GM12878 (cell line): ENCODE data around the gene DGKI. TPM values are rescaled to one million over a fixed set of nuclear protein-coding genes. Genes with fewer than 3 reads are reported as not detected.

Source experiments
- ATAC-seq: fragments of 200-7000 bp; cut with Tn5 transposase; 3 replicates; pipeline ENCODE4 v1.9.1; 2020; ENCODE audit warnings: mild to moderate bottlenecking, moderate library complexity
- BruUV-seq: library from RNA; stranded (reverse); fragments of 400-500 nt; replicated peaks from 2 replicates; lab custom pipeline; 2021; lab: Mats Ljungman, UMichigan
- CTCF ChIA-PET: fragments of 300-600 bp; sonication (Branson Sonifier 250); formaldehyde crosslinking; extraction: SDS; loops from one replicate; lab custom pipeline; 2021; ENCODE audit warnings: inconsistent platforms; lab: Yijun Ruan, JAX
- POLR2A ChIA-PET: fragments of 350-600 bp; formaldehyde crosslinking; extraction: SDS; loops from one replicate; lab custom pipeline; 2021; ENCODE audit warnings: inconsistent platforms; lab: Charles Lee
- RAD21 ChIA-PET: fragments of 300-600 bp; sonication (Branson Sonifier 250); formaldehyde crosslinking; loops from one replicate; lab custom pipeline; 2023; ENCODE audit warnings: antibody characterized with exemption; ENCODE audit not compliant: unreplicated experiment; lab: Charles Lee
- SMC1A ChIA-PET: fragments of 300-600 bp; sonication (Branson Sonifier 250); formaldehyde crosslinking; loops from one replicate; lab custom pipeline; 2023; ENCODE audit not compliant: unreplicated experiment, uncharacterized antibody; lab: Charles Lee
- DNase-seq: peaks from one replicate; pipeline ENCODE4 v3.0.0-alpha.2; 2011; ENCODE audit warnings: low read depth, low spot score
- FAIRE-seq: peaks from 3 replicates; lab custom pipeline; 2011; peaks lifted over from hg19 to GRCh38; lab: Jason Lieb, UNC
- H2AFZ ChIP-seq: 2 replicates; pipeline ENCODE4 v1.6.0; 2011; ENCODE audit warnings: low read depth, low read length, control low read depth; ENCODE audit not compliant: control insufficient read depth
- H3K27ac ChIP-seq: 2 replicates; pipeline ENCODE4 v1.5.1; 2011; ENCODE audit warnings: control low read depth; ENCODE audit not compliant: control insufficient read depth, insufficient read depth
- H3K27me3 ChIP-seq, 2 experiments: replicated peaks in 1 of 2; 2 replicates each; pipeline versions ENCODE4 v1.6.0 to v1.6.1; 2011; ENCODE audit warnings: low read length in 1 of 2; ENCODE audit not compliant: control insufficient read depth in 2 of 2, insufficient read depth in 2 of 2
- H3K36me3 ChIP-seq, 2 experiments: 2 replicates each; pipeline ENCODE4 v1.5.1; 2011; ENCODE audit warnings: low read length in 1 of 2; ENCODE audit not compliant: control insufficient read depth in 2 of 2, insufficient read depth in 2 of 2
- H3K4me1 ChIP-seq: 2 replicates; pipeline ENCODE4 v1.6.1; 2011; ENCODE audit warnings: mild to moderate bottlenecking, low read length, moderate library complexity, mixed read lengths; ENCODE audit not compliant: control insufficient read depth, insufficient read depth
- H3K4me2 ChIP-seq: 2 replicates; pipeline ENCODE4 v1.6.0; 2011; ENCODE audit warnings: control low read depth; ENCODE audit not compliant: control insufficient read depth, insufficient read depth
- H3K4me3 ChIP-seq: fragments of 200-600 bp; sonication (generic); 2 replicates; pipeline ENCODE4 v1.5.1; 2016
- H3K79me2 ChIP-seq: 2 replicates; pipeline ENCODE4 v1.6.0; 2011; ENCODE audit warnings: low read length; ENCODE audit not compliant: control insufficient read depth, insufficient read depth
- H3K9ac ChIP-seq: 2 replicates; pipeline ENCODE4 v1.8.0; 2011; ENCODE audit warnings: low read length, control low read depth, mixed read lengths; ENCODE audit not compliant: control insufficient read depth, insufficient read depth
- H3K9me3 ChIP-seq: replicated peaks from 3 replicates; pipeline ENCODE4 v1.5.1; 2011; ENCODE audit warnings: mild to moderate bottlenecking, low read length; ENCODE audit not compliant: control insufficient read depth, insufficient read depth
- H4K20me1 ChIP-seq: 2 replicates; pipeline ENCODE4 v1.6.0; 2011; ENCODE audit not compliant: control insufficient read depth, insufficient read depth
- ATF3 ChIP-seq: IDR thresholded peaks from 2 replicates; pipeline ENCODE4 v1.6.1; 2011; ENCODE audit warnings: low read depth, mild to moderate bottlenecking, low read length, moderate library complexity, borderline replicate concordance; ENCODE audit errors: extremely low read depth
- CHD2 ChIP-seq: IDR thresholded peaks from 2 replicates; pipeline ENCODE4 v1.6.1; 2011; ENCODE audit warnings: low read depth, low read length, improper control_type of control experiment, borderline replicate concordance
- FOXK2 ChIP-seq: fragments of 450-650 bp; IDR thresholded peaks from 2 replicates; pipeline ENCODE4 v1.6.1; 2017; ENCODE audit warnings: mild to moderate bottlenecking, moderate library complexity
- HDAC2 ChIP-seq: fragments of 200-600 bp; sonication (generic); IDR thresholded peaks from 2 replicates; pipeline ENCODE4 v1.6.1; 2017
- MLLT1 ChIP-seq: fragments of 450-650 bp; IDR thresholded peaks from 2 replicates; pipeline ENCODE4 v1.6.1; 2016; ENCODE audit warnings: mild to moderate bottlenecking
- POLR2A ChIP-seq: IDR thresholded peaks from 2 replicates; pipeline ENCODE4 v1.6.1; 2011; ENCODE audit warnings: low read depth, mild to moderate bottlenecking, low read length
- RBBP5 ChIP-seq: fragments of 200-600 bp; sonication (generic); conservative IDR thresholded peaks from 2 replicates; pipeline ENCODE4 v1.6.1; 2016
- TCF3 ChIP-seq: IDR thresholded peaks from 2 replicates; pipeline ENCODE4 v1.6.1; 2012; ENCODE audit warnings: low read depth, mild to moderate bottlenecking, low read length, borderline replicate concordance; ENCODE audit not compliant: insufficient read depth
- ZBED1 ChIP-seq: IDR thresholded peaks from 2 replicates; pipeline ENCODE4 v1.6.1; 2016; ENCODE audit warnings: borderline replicate concordance
- ZNF24 ChIP-seq: fragments of 450-650 bp; IDR thresholded peaks from 2 replicates; pipeline ENCODE4 v1.6.1; 2017; ENCODE audit warnings: antibody characterized with exemption, mild to moderate bottlenecking
- WGBS: methylation state at CpG from one replicate; pipeline ENCODE4 v1.1.6; 2016; ENCODE audit warnings: low lambda C conversion rate; ENCODE audit not compliant: insufficient replicate concordance, insufficient coverage; ENCODE audit errors: missing lambda C conversion rate; 5-methylcytosine and 5-hydroxymethylcytosine counted together
- in situ Hi-C: fragments of 300-500 bp; cut with MboI; formaldehyde crosslinking; loops from 9 replicates; pipeline ENCODE4 v1.14.3; 2018; ENCODE audit warnings: mixed read lengths
- intact Hi-C: fragments of 100-400 bp; cut with micrococcal nuclease; formaldehyde crosslinking; loops from one replicate; pipeline ENCODE4 v1.14.2; 2022; ENCODE audit not compliant: unreplicated experiment
- polyA plus RNA-seq, 11 experiments: library from polyadenylated mRNA; depleted of rRNA in 4 of 11; unstranded in 6 of 11; stranded (reverse) in 5 of 11; fragments of >200 nt; fragmentation: Nextera tagmentation in 4 of 11; fragmentation: Illumina TruSeq in 1 of 11; extraction: Ambion mirVana in 4 of 11; extraction: Trizol in 1 of 11; gene quantifications; 1 replicate in 1 of 11; 2 replicates in 10 of 11; pipeline versions ENCODE4 v1.2.1 to v1.2.3, GENCODE V29; 2011 to 2016; ENCODE audit warnings: inconsistent platforms in 2 of 11, missing spikeins in 2 of 11, low read depth in 1 of 11
- total RNA-seq, 4 experiments: library from RNA; depleted of rRNA in 3 of 4; stranded (reverse); fragments of >200 nt in 3 of 4; fragmentation: Illumina TruSeq in 1 of 4; extraction: Trizol in 1 of 4; gene quantifications; 2 replicates each; pipeline versions ENCODE4 v1.2.1 to v1.2.3, GENCODE V29; 2013 to 2021

Gene DGKI
- total and polyA plus RNA-seq, 10 of the 15 experiments (the other 5 are each of a cell fraction or from before 2014, with no cell fraction given), result 10.4 to 37.1 (median 22.1) TPM

GRCh38 chr7:137862964-137863363 is 16.2 kb upstream of the DGKI start:
- ChIA-PET RAD21 (no interaction called here), CTCF (interaction anchor here (1.3 to 2.3 kb wide), 4 partner anchors 9 to 207 kb away, joined by 3 to 6 read pairs (median 5); no protein-coding TSS in a partner anchor), POLR2A (no interaction called here), SMC1A (interaction anchor here (0.7 to 1.9 kb wide), 4 partner anchors 14 to 198 kb away, joined by 3 to 10 read pairs (median 5); no protein-coding TSS in a partner anchor)
- DNase-seq (no peak), FAIRE-seq (no peak), ATAC-seq (no peak)
- intact Hi-C loops (no loop called here), in situ Hi-C loops (no loop called here)
- H3K9ac ChIP-seq, result no peak overlapping the region
- 57% methylated on average over 2 of the region's 2 CpGs for WGBS
- H3K4me3 ChIP-seq, result no peak overlapping the region
- H3K4me2 ChIP-seq, result no peak overlapping the region
- no TSS peak for BruUV-seq
- H3K79me2 ChIP-seq, result no peaks in the 10 kb centered on the region
- no peaks in the 10 kb centered on the region for H3K4me1 ChIP-seq
- H3K27me3 ChIP-seq, result no peaks in the 10 kb centered on the region
- no peak overlapping the region for H3K27ac ChIP-seq
- TF ChIP-seq FOXK2 (no peak), CHD2 (no peak), TCF3 (no peak), RBBP5 (no peak), POLR2A (0 out of 2 replicates have a peak, but pooled peaks have one; percentile 29), ZBED1 (no peak)
- peaks cover 0 to 4% of the 10 kb centered on the region in 2 experiments; a peak in 2 of 4 replicates for H3K36me3 ChIP-seq
- no peaks in the 10 kb centered on the region for H4K20me1 ChIP-seq
- H2AFZ ChIP-seq, result no peak overlapping the region
- H3K9me3 ChIP-seq, result no peaks in the 10 kb centered on the region

GRCh38 chr7:137862358-137862757 is 15.6 kb upstream of the DGKI start:
- FAIRE-seq, result no peak
- POLR2A ChIA-PET, result no interaction called here
- no TSS peak for BruUV-seq

More at GRCh38 chr7:137862358-137862757, 15.6 kb upstream of the DGKI start:
- no peak for TF ChIP-seq CHD2
- TF ChIP-seq ZNF24, result no peak
- no peak for TF ChIP-seq MLLT1
- no peak for TF ChIP-seq ATF3
- TF ChIP-seq HDAC2, result no peak
- no peaks in the 10 kb centered on the region for H3K27me3 ChIP-seq
- no peak overlapping the region for H3K9ac ChIP-seq
- no peaks in the 10 kb centered on the region for H4K20me1 ChIP-seq
- intact Hi-C loops (no loop called here), in situ Hi-C loops (no loop called here)
- no peaks in the 10 kb centered on the region for H3K79me2 ChIP-seq
- DNase-seq, result no peak
- RAD21 ChIA-PET, result no interaction called here
- SMC1A ChIA-PET, result interaction anchor here (0.7 to 1.5 kb wide), 4 partner anchors 15 to 197 kb away, joined by 3 to 10 read pairs (median 4); no protein-coding TSS in a partner anchor
- no peak overlapping the region for H3K4me3 ChIP-seq
- H3K27ac ChIP-seq, result no peak overlapping the region
- WGBS, result 41% methylated on average over 4 of the region's 4 CpGs
- no peaks in the 10 kb centered on the region for H3K4me1 ChIP-seq
- no peak overlapping the region for H3K4me2 ChIP-seq
- no peak overlapping the region for H2AFZ ChIP-seq
- no peaks in the 10 kb centered on the region for H3K9me3 ChIP-seq
- CTCF ChIA-PET, result interaction anchor here (1.3 to 2.3 kb wide), 5 partner anchors 8 to 266 kb away, joined by 3 to 6 read pairs (median 4); no protein-coding TSS in a partner anchor
- H3K36me3 ChIP-seq, result peaks cover 0 to 4% of the 10 kb centered on the region in 2 experiments; a peak in 2 of 4 replicates
- ATAC-seq, result no peak
